GM20431 (cell line): Measurements from ENCODE around the gene PROB1.
"Not testable (repeated sequence)": the region's sequence is repeated elsewhere in the genome, so short reads cannot be mapped to it uniquely, and the experiment has no call there.

Source experiments
- in situ Hi-C: fragments of 300-500 bp; cut with MseI, MboI; formaldehyde crosslinking; loops from one replicate; pipeline ENCODE4 v1.15.0; 2020; ENCODE audit warnings: low sequenced_read_pairs; ENCODE audit not compliant: unreplicated experiment

Gene PROB1

DNA sequence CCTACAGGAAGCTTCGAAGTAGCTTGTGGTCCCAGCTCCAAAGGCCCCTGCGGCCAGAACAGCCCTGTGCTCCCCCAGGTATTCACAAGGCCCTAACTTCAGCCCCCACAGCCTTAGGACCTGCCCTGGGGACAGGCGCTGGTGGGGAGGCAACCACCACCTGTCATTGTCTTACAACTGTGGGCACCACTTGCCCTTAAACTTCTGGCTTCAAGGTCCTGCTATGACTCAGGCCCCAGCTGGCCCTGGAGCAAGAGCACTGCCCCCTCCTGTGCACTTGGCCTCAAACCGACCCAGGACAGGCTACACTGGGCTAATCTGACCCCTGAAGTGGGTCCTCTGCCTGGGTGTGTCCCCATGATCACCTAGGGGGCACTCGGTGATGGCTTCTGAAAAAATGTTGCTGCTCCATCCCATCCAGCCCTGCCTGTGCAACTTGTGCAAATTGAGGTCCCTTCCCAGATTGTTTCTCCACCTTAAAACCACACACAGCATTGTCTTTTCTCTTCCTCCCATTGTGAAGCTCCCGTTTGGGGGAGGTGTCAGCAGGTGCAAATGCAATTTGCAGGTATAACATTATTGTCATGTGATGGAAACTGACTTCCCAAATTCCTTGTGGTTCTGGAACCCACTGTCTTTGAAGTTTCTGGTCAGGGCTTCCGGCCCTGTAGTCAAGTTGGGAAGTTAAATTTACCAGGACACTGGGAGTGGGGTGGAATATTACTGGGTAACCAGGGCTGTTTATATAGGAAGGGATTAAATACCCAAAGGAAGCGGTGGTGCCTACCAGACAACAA lies 1.1 kb upstream of the PROB1 start:
- in situ Hi-C loops = no loop called here

DNA sequence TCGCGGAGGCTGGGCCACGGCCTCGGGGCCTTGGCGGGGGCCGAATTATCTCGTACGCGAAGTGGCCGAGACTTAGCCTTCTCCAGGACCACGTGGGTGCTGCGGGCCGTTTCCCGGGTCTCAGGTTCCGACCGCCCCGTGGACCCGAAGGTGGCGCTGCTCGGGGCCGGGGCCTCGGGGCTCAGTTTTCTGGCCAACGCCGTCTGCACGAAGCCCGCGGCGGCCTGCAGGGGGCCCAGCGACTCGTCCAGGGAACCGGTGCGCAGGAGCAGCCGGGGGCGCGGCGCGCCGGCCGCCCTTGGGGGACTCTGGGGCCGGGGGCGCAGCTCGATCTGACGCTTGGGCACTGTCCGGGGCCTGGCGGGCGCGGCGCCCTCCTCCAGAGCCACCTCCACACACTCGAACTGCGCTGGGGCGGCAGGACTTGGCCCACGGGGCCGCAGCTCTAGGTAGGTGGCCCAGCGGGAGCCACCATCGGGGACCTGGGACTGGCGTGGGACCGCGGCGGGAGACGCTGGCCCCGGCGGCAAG lies 716 bp downstream of the PROB1 start:
- in situ Hi-C loops = no loop called here

DNA sequence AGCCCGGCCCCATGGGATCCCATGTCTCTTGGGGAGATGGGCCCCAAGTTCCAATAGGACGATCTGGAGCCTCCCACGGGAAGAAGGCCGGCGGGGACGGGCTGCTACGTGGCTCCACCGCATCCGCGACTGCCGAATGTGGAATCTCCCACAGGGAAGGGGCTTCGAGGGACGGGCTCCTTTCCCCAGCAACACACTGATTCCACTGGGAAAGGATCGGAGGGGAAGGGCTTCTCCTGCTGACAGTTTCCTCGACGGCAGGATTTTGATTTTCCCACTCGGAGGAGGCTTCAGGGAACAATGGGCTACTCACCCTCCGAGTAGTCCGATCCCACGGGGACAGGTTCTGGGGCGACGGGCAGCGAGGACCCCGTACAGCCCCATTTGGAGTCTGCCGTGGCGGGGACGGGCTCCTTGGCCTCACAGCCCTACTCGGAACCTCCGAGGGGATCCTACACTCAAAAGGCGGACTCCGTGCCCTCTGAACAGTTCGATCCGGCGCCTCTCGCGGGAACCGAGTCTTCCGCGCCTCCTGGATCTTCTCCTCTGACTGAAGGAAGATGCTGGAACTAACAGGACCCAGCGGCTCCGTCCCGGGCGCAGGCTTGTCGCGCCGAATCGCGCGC lies 1.3 kb downstream of the PROB1 start:
- in situ Hi-C loops = no loop called here

DNA sequence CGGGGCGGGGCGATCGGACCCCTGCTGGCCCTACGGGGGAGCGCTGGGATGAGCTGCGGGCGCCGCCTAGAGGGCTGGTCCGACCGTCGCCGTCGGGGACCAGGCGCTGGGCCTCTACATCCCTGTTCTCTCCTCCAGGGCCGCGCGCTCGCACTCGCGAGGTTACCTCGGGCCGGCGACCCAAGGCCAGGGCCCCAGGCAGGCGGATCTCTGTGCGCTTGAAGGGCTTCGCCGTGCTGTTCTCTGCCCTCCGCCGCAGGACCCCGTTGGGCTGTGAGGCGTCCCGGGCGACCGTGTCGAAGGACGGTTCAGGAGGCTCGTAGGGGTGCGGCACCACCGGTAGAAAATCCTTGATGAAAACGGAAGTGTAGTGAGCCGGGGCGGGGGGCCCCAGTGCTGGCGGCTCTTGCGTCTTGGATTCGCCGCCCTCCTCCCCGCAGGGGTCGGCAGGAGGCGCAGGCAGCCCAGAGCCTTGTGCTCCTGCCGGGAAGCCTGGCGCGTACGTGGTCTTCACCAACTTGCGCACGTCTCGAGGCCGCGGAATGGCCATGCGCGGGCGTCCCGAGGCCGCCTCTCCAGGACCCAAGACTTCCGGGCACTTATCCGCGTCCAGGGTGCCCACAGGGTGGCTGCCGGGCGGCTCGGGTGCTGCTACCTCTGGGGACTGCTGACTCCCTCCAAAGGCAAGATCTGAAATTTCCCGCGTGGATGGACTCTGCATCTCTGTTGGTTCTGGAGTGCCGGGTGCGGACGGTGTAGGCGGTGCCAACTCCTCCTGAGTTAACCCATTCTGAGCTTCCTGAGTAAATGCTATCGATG lies 2.0 kb downstream of the PROB1 start:
- in situ Hi-C loops = no loop called here

DNA sequence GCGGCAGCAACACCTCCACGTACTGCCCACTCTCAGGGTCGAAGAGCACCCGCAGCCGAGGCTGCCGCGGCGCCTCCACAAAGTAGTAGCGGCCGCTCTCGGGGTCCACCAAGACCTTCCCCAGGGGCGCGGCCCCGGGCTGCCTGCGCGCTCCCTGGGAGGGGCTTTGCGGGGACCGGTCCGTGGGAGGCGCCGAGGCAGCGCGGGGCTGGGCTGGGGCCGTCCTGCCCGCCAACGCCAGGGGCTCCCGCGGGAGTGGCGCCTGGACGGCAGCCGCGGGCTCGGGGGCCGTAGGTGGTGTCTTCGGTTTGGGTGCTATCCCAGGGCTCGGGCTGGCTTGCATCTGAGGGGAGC lies 2.6 kb downstream of the PROB1 start:
- in situ Hi-C loops = no loop called here

DNA sequence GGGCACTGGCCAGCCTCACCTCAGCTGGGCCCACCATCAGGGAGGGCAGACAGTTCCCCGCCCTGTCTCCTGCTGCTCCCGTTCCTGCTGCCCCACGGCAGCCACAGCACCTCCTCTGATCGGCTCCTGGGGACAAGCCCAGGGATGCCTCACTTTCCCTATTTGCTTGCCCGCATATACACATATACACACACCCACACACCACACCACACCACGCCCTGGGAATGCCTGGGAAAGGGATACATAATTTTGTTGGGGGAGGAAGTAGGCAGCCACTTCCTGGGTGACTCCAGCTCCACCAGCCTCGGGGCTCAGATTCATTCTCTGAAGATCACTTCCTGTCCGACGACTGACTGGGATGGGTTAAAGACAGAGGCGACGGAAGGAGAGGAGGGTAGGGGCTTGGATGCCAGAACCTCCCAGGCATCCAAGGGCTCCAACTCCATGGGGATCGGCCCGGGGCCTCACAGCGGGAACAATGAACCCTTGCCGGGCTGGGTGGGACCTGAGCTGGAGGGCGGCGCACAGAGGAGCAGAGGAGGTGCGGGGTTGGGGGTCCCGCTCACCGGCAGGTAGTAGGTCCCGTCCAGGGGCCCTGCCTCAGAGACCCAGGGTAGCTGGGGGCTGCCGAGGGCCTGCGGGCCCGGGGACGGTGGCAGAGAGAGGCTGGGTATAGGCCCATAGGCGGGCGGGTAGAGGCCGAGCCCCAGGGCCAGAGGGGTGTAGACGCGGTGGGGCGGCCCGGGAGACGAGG lies 3.2 kb downstream of the PROB1 start:
- in situ Hi-C loops = no loop called here

DNA sequence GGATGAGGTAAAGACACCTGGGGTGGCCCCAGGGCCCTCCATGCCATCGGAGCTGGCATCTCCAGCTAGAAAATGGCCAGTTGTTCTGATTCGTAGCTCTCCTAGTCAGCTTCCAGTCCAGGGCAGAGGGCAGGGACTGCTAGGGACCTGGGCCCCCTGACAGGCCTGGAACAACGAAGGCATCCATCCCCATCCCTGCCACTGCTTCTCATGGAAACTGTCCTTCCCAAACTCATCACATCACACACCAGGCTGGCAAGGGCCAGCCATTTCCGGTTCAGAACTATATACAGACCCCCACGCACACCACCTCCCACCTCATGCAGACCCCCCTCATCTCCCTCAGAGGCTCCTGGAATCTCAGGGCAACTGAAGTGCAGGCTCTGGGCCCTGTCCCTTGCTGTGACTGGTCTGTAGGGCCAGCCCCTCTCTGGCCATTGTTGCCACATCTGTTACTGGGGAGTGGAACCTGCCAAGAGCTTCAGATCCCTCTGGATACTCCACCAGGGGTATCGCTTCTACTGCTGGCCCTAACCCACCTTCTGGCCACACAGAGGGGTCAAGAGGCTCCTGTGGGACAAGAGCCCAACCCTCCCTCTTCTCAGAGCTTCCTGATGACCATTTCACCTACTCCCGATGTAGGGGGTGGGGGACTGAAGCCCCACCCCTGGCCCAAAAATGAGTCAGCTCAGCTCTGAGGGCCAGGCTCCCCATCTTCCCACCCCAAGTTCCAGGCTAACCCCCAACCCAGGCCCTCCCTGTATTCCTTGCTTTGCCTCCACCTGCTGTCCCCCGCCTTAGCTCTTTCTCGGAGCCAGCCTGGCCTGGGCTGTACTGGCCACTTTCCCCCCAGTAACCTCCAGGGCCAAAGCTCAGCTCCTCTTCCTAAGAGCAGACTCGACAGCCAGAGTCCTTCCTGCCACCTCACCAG lies 4.0 kb downstream of the PROB1 start:
- in situ Hi-C loops = no loop called here

DNA sequence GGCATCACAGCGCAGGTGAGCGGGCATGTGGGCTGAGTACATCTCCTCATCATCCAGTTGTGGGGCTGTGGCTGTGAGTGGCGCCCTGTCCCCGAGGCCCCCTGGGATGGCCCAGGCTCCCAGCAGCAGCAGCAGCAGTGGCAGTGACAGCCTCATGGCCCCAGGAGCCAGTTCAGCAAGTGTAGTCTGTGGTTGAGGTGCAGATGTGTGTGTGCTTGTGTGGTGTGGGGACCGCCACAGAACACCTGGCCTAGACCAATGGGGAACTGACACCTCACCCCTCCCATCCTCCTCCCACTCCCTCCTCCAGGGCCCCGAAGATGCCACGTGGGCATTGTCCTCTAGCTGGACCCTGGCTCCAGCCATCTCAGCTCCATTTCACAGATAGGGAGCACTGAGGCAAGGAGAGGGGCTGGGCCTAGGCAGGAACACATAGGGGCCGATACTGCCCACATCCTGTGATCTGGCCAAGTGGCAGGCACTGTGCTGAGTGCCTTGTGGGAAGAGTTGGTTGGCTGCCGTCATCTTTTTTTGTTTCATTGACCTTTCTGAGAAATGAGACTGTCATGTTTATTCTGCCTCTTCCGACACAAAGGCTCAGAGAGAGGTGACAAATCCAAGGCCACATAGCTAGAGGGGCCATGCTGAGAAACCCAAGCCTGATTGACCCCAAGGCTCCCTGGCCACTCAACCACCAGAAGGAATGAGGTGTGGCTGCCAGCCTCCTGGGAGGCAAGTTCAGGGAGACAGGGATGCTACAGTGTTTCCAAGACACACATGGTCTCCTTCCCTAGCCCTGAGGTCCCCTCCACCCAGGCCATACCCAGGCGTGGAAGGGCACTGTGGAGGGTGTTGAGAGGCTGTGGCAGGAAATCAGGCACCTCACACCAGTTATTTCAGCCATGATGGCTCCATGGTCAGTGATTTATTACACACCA lies 4.9 kb downstream of the PROB1 start, which contains the start of gene MZB1:
TSS of gene MZB1 (minus strand) at position 213 of the 938 bp plus-strand sequence. CDS start at position 156, 57 bp downstream.
- in situ Hi-C loops = no loop called here

DNA sequence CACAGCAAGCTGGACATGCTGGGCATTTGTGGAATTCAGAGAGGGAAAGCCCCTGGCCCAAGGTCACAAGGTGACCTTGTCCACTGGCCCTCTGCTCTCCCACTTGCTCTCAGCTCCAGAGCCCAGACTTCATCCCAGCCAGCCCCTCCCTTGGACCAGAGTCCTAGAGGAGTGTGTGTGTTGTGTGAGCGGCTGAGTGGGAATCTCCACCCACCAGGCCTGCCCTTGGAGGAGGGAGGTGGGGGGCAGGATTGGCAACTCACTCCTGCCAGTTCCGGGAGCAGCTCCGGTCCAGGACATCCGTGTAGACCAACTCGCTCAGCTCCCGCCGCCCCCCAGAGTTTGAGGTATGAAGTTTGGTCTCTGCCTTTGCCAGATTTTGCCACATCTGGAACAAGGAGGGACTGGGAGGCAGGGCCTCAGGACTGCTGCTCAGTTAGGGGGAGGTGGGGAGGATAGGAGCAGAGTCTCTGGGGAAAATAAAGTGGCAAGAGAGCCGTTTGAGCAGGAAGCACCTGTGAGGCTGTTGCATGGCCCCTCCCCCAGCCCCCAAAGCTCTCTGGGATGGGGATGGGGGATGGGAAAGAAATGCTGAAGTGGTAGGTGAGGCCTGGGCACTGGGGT lies 6.6 kb downstream of the PROB1 start:
- in situ Hi-C loops = no loop called here

DNA sequence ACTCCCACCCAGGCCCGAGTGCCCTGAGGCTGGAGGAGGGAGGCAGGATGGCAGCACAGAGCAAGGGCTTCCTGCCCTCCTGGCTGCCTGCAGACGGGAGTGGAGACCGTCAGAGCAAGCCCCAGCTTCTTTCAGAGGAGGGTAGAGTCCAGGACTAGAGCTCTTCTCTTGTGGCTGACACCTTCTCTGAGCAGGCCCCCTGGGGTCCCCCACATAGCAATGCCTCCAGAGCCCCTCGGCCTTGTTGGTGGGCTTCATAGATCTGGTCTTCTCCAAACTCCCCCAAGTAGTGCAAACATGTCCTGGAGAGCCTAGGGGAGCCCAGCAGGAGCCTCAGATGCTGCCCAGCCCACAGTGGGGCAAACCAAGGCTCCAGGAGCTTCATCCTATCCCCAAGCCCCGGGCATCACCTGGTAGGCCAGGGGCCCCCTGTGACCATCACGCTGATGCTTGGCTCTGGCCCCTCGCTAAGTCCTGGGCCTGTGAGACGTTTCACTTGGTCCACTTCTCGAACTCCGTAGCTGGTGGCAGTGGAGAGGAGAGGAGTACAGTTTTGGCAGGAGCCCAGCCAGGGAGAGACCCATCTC lies 7.2 kb downstream of the PROB1 start:
- in situ Hi-C loops = no loop called here

DNA sequence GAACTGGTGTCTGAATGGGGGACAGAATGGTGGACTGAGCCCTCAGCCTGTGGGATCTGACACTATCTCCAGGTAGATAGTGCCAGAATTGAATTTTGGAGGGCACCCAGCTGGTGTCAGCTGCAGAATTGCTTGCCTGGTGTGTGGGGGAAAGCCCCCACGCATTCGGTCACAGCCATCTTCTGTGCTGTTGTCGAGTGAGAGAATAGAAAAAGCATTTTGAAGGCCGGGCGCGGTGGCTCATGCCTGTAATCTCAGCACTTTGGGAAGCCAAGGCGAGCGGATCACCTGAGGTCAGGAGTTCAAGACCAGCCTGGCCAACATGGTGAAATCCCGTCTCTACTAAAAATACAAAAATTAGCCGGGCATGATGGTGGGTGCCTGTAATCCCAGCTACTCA lies 7.9 kb downstream of the PROB1 start:
- in situ Hi-C loops = not testable (repeated sequence)

DNA sequence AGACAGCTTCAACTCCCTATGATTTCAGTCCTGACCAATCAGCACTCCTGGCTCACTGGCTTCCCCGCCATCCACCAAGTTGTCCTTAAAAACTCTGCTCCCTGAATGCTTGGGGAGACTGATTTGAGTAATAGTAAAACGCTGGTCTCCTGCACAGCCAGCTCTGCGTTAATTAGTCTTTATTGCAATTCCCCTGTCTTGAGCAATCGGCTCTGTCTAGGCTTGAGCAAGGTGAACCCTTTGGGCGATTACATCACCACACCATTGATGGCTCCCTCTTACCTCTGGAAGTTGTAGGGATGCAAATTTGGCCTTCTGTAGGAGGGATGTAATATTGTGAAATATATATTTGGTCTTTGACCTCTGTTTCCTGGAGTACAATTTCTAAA lies 8.9 kb downstream of the PROB1 start:
- in situ Hi-C loops = no loop called here

DNA sequence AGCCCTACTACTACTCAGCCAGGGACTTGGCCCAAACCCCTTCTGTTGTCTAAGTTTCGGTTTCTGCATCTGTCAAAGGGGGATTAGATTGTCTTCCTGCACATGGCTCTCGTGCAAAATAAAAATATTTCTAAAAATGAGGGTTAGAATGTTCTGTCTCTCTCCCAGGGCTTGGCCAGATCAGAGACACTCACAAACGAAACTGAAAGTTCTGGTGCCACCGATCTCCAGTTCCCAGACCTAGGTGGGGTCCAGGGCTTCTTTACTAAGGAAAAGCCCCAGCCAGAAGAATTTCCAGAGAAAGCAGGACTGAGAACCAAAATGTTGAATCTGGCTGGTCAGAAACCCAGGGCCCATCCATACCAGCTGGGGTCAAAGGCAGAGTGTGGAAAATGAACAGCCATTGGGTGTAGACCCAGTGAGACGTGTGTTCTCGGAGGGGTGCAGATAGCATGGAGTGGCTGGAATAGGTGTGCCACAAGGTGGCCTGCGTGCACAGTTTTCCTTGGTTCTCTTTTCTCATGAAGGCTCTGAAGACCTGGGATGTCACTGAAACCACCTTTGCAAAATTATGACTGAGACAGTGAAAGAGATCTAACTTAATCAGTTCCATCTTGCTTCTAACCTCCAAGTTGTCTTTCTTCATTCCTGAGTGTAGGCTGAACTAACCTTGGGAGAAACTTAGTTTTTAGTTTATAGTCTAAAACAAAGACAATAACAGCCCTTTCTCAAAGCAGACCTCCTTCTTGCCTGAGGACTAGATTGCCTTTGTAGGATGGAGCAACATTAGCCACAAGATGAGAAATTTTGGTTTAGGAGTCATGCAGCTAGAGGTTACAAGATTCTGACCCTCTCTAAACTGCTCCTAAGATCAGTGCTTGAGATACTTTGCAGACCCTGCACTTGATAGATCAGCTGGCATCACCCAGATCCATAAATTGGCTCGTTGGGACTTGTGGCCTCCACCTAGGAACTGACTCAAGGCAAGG lies 9.5 kb downstream of the PROB1 start:
- in situ Hi-C loops = no loop called here

DNA sequence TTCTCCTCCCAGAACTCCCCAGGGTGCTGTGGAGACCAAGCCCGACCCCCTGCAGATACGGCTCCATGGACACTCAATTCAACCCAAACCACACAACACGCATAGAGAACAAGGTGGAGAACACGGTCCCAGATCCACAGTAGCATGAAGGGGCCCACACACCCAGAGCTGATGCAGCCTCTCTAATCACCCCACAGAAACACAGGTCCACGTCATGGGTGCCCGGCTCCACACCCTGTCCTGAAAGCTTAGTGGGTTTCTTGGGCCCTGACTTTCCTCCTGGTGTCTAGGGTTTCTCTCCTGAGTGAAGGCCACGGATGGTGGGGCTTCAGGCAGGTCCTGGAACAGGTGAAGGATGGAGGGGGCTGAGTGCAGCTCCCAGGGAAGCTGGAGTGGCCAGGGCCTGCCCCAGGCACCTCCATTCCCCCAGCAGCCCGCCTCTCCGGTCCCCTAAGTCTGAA lies 10.3 kb downstream of the PROB1 start:
- in situ Hi-C loops = no loop called here

DNA sequence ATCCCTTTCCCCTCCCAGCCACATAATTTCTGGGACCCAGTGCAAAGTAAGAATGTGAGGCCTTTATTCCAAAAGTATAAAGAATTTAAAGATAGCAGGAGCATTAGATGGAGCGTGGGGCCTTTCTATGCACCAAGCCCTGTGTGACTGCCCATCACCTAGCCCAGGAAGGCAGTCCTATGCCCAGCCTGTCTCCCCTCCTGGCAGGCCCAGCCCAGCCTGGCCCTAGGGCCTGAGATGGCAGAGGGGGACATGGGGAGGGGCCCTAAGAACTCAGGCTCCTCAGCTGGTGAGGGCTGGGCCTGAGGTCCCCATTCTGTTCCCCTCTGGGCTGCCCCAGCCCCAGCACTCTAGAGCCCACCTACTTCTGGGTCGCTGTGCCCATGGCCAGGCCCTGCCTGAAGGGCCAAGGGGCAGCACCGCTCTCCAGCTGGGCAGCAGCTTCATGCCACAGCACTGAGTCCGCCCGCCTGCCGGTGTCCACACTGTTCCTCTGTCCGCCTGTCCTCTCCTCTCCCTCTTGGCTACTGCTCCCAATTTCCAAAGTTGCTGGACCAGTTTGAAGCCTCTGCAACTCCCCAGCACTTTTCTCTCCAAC lies 10.8 kb downstream of the PROB1 start:
- in situ Hi-C loops = no loop called here
